ENCODE data around the gene LGI2.

DNA sequence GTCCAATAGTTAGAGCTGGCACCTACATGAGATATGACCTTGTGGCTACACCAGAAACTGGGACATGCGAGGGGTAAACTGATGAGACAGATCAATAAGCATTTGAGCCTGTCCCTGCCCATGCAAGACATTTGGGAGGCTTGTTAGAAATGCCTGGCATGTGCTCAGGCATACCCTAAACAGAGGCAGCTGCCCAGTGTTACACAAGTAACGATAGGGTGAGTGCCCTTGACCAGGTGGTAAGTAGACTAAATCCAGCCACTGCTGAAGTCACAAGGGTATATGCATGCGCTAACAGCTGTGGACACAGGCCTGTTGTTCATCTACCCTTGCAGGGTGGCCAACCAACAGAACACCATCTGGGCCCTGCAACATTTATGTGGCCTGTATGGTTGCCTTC is 61.8 kb downstream of the LGI2 start:
- TF ChIP-seq, protein P1, sequence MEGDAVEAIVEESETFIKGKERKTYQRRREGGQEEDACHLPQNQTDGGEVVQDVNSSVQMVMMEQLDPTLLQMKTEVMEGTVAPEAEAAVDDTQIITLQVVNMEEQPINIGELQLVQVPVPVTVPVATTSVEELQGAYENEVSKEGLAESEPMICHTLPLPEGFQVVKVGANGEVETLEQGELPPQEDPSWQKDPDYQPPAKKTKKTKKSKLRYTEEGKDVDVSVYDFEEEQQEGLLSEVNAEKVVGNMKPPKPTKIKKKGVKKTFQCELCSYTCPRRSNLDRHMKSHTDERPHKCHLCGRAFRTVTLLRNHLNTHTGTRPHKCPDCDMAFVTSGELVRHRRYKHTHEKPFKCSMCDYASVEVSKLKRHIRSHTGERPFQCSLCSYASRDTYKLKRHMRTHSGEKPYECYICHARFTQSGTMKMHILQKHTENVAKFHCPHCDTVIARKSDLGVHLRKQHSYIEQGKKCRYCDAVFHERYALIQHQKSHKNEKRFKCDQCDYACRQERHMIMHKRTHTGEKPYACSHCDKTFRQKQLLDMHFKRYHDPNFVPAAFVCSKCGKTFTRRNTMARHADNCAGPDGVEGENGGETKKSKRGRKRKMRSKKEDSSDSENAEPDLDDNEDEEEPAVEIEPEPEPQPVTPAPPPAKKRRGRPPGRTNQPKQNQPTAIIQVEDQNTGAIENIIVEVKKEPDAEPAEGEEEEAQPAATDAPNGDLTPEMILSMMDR (IDR thresholded peaks at IDR 0.05) = no peak
- no peak for TF ChIP-seq POLR2AphosphoS5 (IDR thresholded peaks at IDR 0.05)
- no peak for TF ChIP-seq POLR2A (IDR thresholded peaks at IDR 0.05)
